ENCODE data around the gene ANO2.
A peak's percentile ranks its signal among the peaks of the same experiment; 100 is the strongest.

Gene ANO2

DNA sequence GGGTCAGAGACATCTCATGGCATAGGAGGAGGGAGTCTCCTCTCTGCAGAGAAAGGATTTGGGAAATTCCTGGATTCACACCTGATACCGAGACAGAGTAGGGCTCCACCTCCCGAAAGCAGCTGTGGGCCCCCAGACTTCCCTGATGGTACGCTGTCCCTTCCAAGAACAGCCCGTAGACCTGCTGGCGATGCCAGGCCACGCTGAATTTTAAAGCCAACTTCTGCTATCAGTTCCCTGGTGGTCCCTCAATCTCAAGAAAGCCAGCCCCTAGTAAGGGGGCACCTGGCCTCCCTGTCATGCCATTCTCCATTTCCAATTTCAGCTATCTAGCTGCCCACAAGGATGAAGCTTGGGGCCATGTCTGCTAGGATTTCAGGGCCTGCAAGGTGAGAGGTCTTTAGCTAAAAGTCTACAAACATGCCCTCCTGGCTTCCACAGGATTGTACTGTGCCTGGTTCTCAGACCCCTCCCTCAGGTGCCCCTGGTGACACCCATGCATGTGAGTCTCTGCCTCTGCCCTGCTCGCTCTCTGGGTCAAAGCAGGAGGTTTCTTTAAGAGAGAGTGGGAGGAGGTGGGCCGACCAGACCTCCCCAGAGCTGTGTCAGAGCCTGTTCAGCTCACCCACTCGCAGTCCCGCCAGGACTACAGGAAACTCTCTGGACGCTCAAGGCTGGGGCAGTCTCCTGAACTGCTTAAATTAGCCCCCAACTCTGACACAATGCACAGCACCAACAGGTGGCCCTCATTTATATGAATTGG, 30.5 kb downstream of the ANO2 start:
- DNase-seq (ENCODE audit: low read depth), result no peak
- TF ChIP-seq, protein P1, sequence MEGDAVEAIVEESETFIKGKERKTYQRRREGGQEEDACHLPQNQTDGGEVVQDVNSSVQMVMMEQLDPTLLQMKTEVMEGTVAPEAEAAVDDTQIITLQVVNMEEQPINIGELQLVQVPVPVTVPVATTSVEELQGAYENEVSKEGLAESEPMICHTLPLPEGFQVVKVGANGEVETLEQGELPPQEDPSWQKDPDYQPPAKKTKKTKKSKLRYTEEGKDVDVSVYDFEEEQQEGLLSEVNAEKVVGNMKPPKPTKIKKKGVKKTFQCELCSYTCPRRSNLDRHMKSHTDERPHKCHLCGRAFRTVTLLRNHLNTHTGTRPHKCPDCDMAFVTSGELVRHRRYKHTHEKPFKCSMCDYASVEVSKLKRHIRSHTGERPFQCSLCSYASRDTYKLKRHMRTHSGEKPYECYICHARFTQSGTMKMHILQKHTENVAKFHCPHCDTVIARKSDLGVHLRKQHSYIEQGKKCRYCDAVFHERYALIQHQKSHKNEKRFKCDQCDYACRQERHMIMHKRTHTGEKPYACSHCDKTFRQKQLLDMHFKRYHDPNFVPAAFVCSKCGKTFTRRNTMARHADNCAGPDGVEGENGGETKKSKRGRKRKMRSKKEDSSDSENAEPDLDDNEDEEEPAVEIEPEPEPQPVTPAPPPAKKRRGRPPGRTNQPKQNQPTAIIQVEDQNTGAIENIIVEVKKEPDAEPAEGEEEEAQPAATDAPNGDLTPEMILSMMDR (IDR thresholded peaks at IDR 0.05; ENCODE audit: low read depth, low read length, missing control alignments), result no peak
- in situ Hi-C loops (cut with HindIII; ENCODE audit: low sequenced_read_pairs), result no loop called here
- no peak overlapping the region for H3K4me3 ChIP-seq (ENCODE audit: low read depth, low read length)

DNA sequence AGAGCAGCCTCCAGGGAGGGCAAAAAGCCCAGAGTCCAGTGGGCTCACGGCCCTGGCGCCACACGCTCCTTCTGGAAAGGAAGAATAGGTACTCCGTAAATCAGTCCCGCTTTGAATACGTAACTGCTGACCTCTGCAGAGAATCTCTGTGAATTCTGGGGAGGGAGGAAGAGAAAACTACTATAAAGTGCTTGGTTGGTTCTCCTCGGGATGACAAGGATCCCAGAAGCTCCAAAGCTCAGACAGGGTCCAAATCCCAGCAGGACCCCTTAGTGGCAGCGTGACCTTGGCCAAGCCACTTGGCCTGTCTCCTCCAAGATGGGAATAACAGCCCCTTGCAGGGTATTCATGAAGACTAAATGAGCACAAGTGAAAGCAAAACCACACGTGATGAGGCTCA, 31.7 kb downstream of the ANO2 start:
- no peak overlapping the region for H3K4me3 ChIP-seq (ENCODE audit: low read depth, low read length)
- DNase-seq (ENCODE audit: low read depth), result no peak
- in situ Hi-C loops (cut with HindIII; ENCODE audit: low sequenced_read_pairs), result no loop called here
- TF ChIP-seq, protein P1 (IDR thresholded peaks at IDR 0.05; ENCODE audit: low read depth, low read length, missing control alignments), result no peak

DNA sequence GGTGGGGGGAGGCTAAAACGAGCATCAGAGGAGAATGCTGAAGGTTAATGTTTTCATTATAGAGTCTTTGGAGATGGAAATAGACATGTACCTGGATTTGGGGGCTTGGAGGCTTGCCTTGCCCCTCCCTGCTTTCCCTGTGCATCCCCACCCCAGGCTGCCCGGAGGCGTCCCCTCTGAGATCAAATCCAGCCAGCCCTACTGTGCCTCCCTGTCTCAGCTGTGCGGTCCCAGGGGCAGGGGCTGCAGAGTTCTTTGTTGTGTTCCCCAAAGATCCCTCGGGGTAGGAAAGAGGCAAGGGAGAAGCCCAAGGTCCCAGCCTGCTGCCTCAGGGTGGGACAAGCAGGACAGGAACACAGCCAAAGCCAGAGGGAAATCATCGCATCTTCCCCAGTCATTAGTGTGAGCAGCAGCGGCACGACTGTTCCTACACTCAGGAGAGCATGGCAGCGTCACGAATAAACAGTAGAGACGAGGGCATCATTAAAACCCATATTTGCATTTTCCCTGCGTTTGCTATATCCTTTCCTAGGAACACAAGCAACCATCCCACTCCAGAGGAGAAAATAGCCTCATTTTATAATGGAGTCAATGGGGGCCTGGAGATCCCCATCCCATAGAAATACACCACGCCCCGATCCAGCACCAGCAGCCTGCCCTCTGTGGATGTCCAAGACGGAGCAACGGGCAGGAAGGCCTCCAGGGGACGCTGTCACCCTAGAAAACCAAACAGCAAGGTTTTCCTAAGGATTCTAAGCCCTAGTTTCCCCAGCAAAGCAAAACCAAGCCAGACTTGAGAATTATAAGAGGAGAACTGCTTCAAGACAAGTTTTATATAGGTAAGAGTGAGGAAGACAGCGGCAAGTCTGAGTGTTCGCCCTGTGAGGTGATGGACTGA, 32.4 kb downstream of the ANO2 start:
- no peak for DNase-seq (ENCODE audit: low read depth)
- in situ Hi-C loops (cut with HindIII; ENCODE audit: low sequenced_read_pairs), result no loop called here
- TF ChIP-seq, protein P1 (IDR thresholded peaks at IDR 0.05; ENCODE audit: low read depth, low read length, missing control alignments), result peak; percentile 18

DNA sequence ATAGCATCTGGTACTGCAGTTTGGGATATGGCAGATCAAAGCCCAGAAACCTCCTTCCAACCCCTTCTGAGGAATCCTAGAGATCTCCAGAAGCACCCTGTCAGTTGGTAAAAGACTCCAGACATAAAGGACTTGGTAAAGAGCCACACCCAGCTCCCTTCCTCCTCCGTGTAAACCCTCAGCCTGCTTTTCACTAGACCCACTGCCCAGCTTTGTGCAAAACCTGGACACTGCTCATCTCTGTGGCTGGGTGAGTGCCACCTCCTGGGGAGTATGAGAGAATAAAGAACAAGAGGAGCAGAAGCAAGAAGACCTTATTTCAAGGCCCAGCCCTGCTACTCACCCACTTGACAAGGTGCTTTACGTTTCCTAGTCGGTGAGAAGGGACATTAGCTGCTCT, 33.0 kb downstream of the ANO2 start:
- in situ Hi-C loops (cut with HindIII; ENCODE audit: low sequenced_read_pairs), result no loop called here
- TF ChIP-seq, protein P1 (IDR thresholded peaks at IDR 0.05; ENCODE audit: low read depth, low read length, missing control alignments), result no peak
- H3K4me3 ChIP-seq (ENCODE audit: low read depth, low read length), result no peak overlapping the region
- no peak for DNase-seq (ENCODE audit: low read depth)

More for the DNA sequence above, 32.4 kb downstream of the ANO2 start:
- H3K4me3 ChIP-seq (ENCODE audit: low read depth, low read length), result no peak overlapping the region

DNA sequence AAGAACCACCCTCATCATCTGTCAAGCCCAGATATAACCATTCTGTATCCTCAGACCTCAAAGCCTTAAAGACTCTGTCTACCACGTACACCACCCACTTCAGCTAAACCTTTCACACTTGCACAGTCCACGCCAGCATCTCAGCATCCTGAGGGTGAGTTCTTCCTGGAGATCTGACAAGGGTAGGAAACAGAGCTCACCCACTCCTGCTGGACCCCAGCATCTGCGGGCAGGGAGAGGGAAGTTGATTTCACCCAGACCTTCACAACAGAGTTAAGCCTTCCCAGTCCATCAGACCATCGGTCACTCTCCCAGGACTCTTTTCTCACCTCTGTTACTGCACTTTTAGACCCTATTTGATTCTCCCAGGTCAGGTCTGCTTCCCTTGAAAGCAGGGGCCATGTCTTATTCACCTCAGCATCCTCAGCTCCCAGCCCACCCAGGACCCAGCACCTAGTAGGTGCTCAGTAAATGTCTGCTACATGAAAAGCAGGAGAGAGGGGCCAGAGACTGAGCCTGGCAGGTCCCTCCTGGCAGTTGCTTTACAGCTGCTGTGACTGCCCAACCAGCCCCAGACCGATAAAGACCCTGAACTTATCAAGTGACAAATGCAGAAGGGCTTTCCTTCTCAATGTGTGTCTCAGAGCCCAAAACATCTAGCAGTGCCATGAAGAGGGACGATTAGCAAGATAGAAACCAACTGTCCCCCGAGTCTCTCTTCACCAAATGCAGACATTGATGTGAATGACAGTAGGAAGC, 34.1 kb downstream of the ANO2 start:
- TF ChIP-seq, protein P1 (IDR thresholded peaks at IDR 0.05; ENCODE audit: low read depth, low read length, missing control alignments), result no peak
- DNase-seq (ENCODE audit: low read depth), result no peak
- in situ Hi-C loops (cut with HindIII; ENCODE audit: low sequenced_read_pairs), result no loop called here
- no peak overlapping the region for H3K4me3 ChIP-seq (ENCODE audit: low read depth, low read length)

DNA sequence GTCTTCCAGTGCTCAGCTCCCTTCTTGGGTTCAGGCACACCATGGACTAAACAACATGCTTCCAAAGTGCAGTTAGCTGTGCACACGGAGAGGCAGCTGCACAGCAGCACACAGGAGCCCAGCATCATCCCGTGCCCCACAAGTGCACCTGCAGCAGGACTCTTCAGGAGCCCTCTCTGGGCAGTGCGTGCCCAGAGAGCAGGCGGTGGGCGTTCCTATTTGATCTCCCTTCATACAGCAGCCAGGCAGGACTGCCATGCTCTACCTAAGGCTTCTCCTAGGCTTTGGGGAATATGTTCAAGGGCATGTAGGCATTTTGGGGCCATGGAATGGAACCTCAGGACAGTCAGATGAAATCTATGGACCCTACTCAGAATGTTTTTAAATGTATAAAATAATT, 35.5 kb downstream of the ANO2 start:
- no peak for DNase-seq (ENCODE audit: low read depth)
- H3K4me3 ChIP-seq (ENCODE audit: low read depth, low read length), result no peak overlapping the region
- in situ Hi-C loops (cut with HindIII; ENCODE audit: low sequenced_read_pairs), result loop anchor here (5.0 kb wide), 1 partner anchor 62 kb away; no protein-coding TSS in a partner anchor
- TF ChIP-seq, protein P1 (IDR thresholded peaks at IDR 0.05; ENCODE audit: low read depth, low read length, missing control alignments), result no peak

All from astrocyte of the cerebellum (primary cell).